Vagina (tissue), 2 donors: ENCODE data around the gene ASAP2.

Experiments used
- POLR2A ChIP-seq, 2 donors: fragments of 450-650 bp; IDR thresholded peaks; one replicate each; pipeline ENCODE4 v1.6.1; 2017; ENCODE audit warnings: antibody characterized with exemption in 2 of 2, mild to moderate bottlenecking in 2 of 2, moderate library complexity in 2 of 2
- POLR2AphosphoS5 ChIP-seq, 2 donors: sonication (generic); formaldehyde crosslinking; IDR thresholded peaks; one replicate each; pipeline ENCODE4 v1.9.0; 2017; ENCODE audit warnings: antibody characterized with exemption in 2 of 2, mild to moderate bottlenecking in 2 of 2, low read depth in 1 of 2; ENCODE audit not compliant: insufficient read depth in 1 of 2
- TF ChIP-seq, protein P1 (sequence below), 3 experiments: fragments of 450-650 bp in 2 of 3; fragments of 200-600 bp in 1 of 3; sonication (generic) in 1 of 3; IDR thresholded peaks; one replicate each; pipeline ENCODE4 v1.5.1; 2017 to 2019; ENCODE audit warnings: antibody characterized with exemption in 3 of 3, mild to moderate bottlenecking in 2 of 3, moderate library complexity in 2 of 3

DNA sequence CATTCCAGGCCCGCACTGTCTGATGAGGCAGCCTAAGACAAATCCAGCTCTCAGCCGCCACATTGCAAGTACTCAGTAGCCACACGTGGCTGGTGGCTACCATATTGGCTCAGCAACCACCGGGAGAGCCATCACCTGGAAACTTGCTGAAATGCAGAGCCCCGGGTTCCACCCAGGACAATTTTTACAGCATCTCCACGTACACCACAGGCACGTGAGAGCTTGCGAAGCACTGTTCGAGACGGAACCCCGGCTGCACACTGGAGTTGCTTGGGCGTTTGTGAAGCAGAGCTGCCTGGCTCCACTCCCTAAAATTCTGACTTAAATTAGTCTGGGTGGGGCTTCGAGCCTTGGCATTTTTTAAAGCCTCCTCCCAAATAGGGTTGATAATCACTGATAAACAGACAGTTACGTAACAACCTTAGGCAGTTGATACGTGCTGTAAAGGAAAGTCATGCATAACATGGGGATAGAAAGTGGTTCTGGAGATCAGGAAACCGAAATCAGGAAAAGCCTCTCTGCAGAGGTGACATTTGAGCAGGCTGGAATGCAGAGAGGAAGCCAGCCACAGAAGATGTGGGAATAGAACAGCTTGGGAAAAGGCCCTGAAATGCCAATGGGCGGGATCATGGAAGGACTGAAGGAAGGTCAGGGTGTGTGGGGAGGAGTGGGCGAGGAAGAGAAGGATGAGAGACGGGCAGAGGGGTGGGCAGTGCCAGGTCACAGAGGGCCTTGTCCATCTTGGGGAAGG is 6.2 kb downstream of the ASAP2 start:
- TF ChIP-seq, protein P1, sequence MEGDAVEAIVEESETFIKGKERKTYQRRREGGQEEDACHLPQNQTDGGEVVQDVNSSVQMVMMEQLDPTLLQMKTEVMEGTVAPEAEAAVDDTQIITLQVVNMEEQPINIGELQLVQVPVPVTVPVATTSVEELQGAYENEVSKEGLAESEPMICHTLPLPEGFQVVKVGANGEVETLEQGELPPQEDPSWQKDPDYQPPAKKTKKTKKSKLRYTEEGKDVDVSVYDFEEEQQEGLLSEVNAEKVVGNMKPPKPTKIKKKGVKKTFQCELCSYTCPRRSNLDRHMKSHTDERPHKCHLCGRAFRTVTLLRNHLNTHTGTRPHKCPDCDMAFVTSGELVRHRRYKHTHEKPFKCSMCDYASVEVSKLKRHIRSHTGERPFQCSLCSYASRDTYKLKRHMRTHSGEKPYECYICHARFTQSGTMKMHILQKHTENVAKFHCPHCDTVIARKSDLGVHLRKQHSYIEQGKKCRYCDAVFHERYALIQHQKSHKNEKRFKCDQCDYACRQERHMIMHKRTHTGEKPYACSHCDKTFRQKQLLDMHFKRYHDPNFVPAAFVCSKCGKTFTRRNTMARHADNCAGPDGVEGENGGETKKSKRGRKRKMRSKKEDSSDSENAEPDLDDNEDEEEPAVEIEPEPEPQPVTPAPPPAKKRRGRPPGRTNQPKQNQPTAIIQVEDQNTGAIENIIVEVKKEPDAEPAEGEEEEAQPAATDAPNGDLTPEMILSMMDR (IDR thresholded peaks at IDR 0.05), result no peak
- no peak for TF ChIP-seq POLR2AphosphoS5 (IDR thresholded peaks at IDR 0.05; ENCODE audit: insufficient read depth in 1 of 2, low read depth in 1 of 2)
- TF ChIP-seq POLR2A (IDR thresholded peaks at IDR 0.05), result no peak
